ACC112 (cell line): Measurements from ENCODE around the gene BCAR1.

ENCODE experiments used
- H2AFZ ChIP-seq: fragments of 200-600 bp; sonication (generic); one replicate; pipeline ENCODE4 v1.6.0; 2017; ENCODE audit warnings: antibody characterized with exemption, low read length; ENCODE audit not compliant: unreplicated experiment
- H3K27ac ChIP-seq: fragments of 200-600 bp; sonication (generic); 2 replicates; pipeline ENCODE4 v1.5.1; 2014; ENCODE audit warnings: low read depth, mild to moderate bottlenecking, antibody characterized with exemption, low read length, moderate library complexity
- H3K27me3 ChIP-seq: fragments of 200-600 bp; sonication (generic); 2 replicates; pipeline ENCODE4 v1.6.1; 2014; ENCODE audit warnings: mild to moderate bottlenecking, antibody characterized with exemption, low read length, moderate library complexity, mixed read lengths; ENCODE audit not compliant: insufficient read depth
- H3K36me3 ChIP-seq: fragments of 200-600 bp; sonication (generic); 2 replicates; pipeline ENCODE4 v1.6.1; 2016; ENCODE audit warnings: mild to moderate bottlenecking, antibody characterized with exemption, low read length, moderate library complexity, mixed read lengths; ENCODE audit not compliant: insufficient read depth
- H3K4me1 ChIP-seq: fragments of 200-600 bp; sonication (generic); one replicate; pipeline ENCODE4 v1.6.1; 2016; ENCODE audit warnings: low read length, mixed read lengths; ENCODE audit not compliant: insufficient read depth, unreplicated experiment, control insufficient read depth
- H3K4me3 ChIP-seq: fragments of 200-600 bp; sonication (generic); 2 replicates; pipeline ENCODE4 v1.5.1; 2014; ENCODE audit warnings: mild to moderate bottlenecking, low read depth, low read length
- H3K79me2 ChIP-seq: fragments of 200-600 bp; sonication (generic); one replicate; pipeline ENCODE4 v1.6.0; 2016; ENCODE audit warnings: low read length; ENCODE audit not compliant: control insufficient read depth, unreplicated experiment, insufficient read depth

BCAR1 gene

DNA sequence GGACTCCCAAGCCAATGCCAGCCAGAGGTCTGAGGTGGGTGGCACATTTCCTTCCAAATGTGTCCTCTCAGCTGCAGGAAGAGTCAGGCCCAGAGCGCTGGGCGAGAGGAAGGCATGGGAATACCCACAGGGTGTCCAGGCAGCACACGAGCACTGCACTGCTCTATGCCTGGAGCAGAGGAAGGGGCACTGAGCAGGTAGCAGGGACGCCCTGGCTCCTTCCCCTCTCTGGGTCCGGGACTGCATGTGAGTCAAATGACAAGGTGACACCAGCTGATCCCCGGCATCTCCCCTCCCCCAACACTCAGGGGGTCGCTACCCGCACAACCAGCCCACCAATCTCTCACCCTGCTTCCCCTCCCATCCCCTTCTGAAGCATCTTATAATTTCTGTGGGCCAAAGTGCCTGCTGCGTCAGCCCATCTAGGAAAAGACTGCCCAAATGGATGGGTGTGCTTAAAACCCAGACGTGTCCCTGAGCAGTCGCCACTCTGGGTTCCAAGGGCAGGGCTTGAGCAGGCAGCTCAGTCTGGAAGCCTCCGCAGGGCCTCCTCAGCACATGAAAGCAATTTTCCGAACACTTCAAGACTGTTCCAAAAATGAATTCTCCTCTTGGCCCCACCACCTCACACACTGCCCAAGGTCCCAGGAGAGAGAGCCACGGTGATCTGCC is 12.0 kb upstream of the BCAR1 start:
- Histone ChIP-seq H3K36me3 (no peaks in the 10 kb centered on the region), H2AFZ (no peak overlapping the region), H3K4me1 (peaks cover 49% of the 10 kb centered on the region), H3K27me3 (no peaks in the 10 kb centered on the region), H3K79me2 (peaks cover 71% of the 10 kb centered on the region), H3K4me3 (peak overlapping the region; percentile 99), H3K27ac (peak overlapping the region; percentile 82)

DNA sequence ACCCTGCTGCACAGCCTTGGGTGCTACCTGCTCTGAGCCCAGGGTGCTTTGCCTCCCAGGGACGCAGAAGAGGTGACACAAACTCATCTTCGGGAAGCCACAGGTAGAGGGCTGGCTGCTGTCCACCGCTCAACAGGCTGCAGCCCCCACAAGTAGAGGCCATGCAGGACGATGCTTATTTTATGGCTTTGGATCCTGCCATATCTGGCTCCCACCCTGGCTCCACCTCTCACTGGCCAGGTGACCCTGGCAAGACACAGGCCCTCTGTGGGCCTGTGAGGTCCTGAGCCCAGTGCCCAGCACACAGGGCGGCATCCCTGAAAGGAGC is 11.3 kb upstream of the BCAR1 start:
- Histone ChIP-seq H3K79me2 (peaks cover 78% of the 10 kb centered on the region), H3K4me1 (peaks cover 51% of the 10 kb centered on the region), H3K27me3 (no peaks in the 10 kb centered on the region), H3K4me3 (0 out of 2 replicates have a peak overlapping the region, but pooled peaks have one; percentile 99), H3K27ac (no peak overlapping the region), H3K36me3 (no peaks in the 10 kb centered on the region), H2AFZ (no peak overlapping the region)

DNA sequence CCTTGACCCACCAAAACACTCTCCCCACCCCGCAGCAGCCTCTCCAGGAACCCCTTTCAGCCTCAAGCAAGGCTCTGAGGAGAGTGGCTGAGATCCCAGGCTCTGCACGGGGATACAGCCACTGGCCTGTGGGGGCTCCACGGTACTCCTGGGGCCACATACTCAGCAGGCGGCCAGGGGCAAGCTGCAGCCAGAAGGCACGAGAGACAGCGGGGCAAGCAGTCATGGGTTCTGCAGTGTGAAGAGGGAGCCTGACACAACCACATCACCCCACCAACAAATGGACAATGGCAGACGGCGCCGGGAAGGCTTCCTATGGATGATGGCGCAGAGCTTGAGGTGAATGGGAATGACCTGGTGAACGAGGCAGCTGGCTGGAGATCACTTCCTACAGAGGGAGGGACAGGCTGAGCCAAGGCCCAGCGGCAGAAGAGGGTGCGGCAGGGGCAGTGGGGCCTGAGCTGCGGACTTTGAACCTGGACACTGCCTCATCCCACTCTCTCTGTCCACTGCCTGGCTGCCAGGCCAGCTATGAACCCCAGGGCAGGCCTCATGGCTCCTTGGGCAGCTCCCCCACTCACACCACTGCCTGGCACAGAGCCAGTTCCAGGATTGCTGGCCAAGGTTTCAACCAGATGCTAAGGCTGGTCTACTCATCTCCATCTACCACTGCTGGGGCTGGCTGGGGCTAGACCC is 10.8 kb upstream of the BCAR1 start:
- 0 out of 2 replicates have a peak overlapping the region, but pooled peaks have one; percentile 40 for H3K4me3 ChIP-seq
- peaks cover 51% of the 10 kb centered on the region for H3K4me1 ChIP-seq
- no peaks in the 10 kb centered on the region for H3K36me3 ChIP-seq
- no peaks in the 10 kb centered on the region for H3K27me3 ChIP-seq
- no peak overlapping the region for H2AFZ ChIP-seq
- peaks cover 83% of the 10 kb centered on the region for H3K79me2 ChIP-seq
- H3K27ac ChIP-seq = no peak overlapping the region

DNA sequence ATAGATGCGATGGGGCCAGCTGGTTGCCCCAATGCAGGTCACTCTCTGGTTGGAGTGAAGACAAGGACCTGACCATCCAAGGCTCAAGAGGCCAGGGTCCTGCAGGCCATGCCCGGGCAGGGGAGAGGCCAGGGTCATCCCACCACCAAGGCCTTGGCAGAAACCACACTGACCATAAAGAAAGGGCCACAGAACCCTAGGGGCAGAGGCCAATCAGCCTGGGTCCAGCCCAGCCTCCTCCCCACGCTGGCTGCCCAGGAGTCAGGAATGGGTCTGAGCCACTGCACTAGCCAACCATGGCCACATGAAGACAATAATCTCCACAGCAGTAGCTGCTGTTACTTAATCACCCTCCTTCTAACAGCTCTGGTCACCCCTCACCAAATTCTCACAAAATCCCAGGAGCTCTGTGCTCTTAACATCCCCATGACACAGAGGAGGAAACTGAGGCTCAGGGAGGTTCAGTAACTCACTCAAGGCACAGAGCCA is 10.2 kb upstream of the BCAR1 start:
- no peaks in the 10 kb centered on the region for H3K27me3 ChIP-seq
- H3K36me3 ChIP-seq = no peaks in the 10 kb centered on the region
- peaks cover 89% of the 10 kb centered on the region for H3K79me2 ChIP-seq
- no peak overlapping the region for H3K27ac ChIP-seq
- H2AFZ ChIP-seq = no peak overlapping the region
- H3K4me3 ChIP-seq = no peak overlapping the region
- H3K4me1 ChIP-seq = peaks cover 54% of the 10 kb centered on the region

DNA sequence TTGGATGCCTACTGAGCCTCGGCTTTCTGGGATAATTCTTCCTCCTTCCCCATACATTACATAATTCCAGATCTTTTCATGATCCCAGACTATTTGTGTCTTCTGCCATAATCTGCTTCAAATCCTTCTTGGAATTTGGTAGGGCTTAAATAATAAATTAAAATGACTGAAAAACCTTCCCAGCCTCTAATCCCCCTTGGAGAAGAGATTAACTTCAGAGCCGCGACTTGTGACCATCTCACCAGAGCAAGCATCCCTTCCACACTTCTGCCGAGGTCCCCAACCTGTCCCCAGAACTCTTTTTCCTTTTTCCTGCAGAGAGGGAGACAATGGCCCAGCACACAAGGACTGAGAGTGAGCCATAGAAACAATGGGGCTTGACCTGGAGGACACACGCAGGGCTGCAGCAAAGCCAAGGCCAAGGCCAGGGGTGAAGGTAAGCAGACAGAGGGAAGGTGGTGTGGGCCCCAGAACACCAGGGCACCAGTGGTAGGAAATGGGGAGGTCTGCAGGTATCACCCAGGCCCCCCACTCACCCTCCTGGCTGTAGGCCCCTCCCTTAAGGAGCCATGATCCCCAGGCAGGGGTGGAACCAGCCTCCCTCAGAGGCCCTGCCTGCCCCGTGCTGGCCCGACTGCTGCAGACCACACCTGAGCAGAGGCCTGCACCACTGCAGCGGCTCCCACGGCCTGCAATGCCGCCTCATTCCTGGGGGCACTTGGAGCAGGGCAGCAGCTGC is 9.6 kb upstream of the BCAR1 start:
- no peaks in the 10 kb centered on the region for H3K36me3 ChIP-seq
- no peak overlapping the region for H3K27ac ChIP-seq
- H3K27me3 ChIP-seq = no peaks in the 10 kb centered on the region
- peaks cover 95% of the 10 kb centered on the region for H3K79me2 ChIP-seq
- no peak overlapping the region for H2AFZ ChIP-seq
- H3K4me1 ChIP-seq = peaks cover 56% of the 10 kb centered on the region
- no peak overlapping the region for H3K4me3 ChIP-seq

DNA sequence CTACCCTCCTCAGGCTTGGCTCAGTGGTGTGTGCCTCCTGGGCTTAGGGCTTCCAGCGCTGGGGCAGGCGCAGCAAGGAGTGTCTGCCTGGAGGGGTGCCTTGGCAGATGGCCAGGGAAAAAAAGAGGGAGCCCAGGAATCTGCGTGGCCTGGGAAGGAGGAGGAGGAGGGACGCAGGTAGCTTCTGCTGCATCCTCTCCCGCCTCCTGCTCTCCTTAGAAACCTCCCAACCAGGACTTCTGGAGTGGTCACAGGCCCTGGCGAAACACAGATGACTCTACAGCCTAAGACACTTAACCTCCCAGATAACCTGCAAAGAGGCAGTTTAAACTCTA is 7.3 kb upstream of the BCAR1 start:
- peaks cover 70% of the 10 kb centered on the region for H3K4me1 ChIP-seq
- H2AFZ ChIP-seq = no peak overlapping the region
- H3K4me3 ChIP-seq = no peak overlapping the region
- H3K36me3 ChIP-seq = no peaks in the 10 kb centered on the region
- no peaks in the 10 kb centered on the region for H3K27me3 ChIP-seq
- H3K79me2 ChIP-seq = peaks cover 95% of the 10 kb centered on the region
- no peak overlapping the region for H3K27ac ChIP-seq

DNA sequence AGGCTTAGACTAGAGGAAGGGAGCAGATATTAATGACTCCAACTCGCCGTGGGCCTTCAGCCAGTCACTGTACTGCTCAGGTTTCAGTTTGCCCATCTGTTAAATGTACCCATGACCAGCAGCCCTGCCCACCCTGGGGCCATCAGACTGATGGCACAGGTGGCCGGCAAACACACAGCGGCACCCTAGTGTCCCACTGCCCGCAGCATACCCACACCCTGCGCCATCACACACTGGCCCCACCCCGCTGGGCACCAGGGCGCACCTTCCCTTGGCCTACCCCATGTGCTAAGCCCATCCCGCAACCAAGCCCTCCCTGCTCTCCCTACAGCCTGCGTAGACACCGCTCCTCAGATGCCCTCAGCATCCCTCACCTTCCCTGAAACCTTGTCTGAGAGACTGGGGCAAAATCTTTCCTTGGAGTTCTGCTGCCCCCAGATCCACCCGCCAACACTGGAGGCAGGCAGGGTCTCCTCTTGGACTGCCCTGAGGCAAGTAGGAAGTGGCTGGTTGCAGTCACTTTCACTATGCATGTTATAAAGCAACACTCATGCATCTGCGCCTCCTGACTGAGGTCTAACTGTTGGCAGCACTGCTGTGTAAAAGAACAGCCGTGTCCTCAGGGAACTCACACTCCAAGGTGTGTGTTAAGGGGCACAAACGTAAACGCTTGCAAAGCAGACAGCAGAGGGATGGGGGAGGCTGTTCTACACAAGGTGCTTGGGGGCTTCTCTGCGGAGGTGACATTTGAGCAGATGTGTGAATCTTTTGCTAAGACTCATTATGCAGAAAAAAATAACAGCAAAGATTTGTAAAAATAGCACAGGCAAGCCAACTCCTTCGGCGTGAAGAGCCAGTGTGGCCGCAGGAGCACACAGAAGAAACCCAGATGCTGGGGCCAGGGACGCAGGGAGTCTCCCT is 6.7 kb upstream of the BCAR1 start:
- H3K36me3 ChIP-seq = no peaks in the 10 kb centered on the region
- H3K4me3 ChIP-seq = no peak overlapping the region
- no peak overlapping the region for H2AFZ ChIP-seq
- peaks cover 70% of the 10 kb centered on the region for H3K4me1 ChIP-seq
- H3K27me3 ChIP-seq = no peaks in the 10 kb centered on the region
- peaks cover 94% of the 10 kb centered on the region for H3K79me2 ChIP-seq
- H3K27ac ChIP-seq = no peak overlapping the region

DNA sequence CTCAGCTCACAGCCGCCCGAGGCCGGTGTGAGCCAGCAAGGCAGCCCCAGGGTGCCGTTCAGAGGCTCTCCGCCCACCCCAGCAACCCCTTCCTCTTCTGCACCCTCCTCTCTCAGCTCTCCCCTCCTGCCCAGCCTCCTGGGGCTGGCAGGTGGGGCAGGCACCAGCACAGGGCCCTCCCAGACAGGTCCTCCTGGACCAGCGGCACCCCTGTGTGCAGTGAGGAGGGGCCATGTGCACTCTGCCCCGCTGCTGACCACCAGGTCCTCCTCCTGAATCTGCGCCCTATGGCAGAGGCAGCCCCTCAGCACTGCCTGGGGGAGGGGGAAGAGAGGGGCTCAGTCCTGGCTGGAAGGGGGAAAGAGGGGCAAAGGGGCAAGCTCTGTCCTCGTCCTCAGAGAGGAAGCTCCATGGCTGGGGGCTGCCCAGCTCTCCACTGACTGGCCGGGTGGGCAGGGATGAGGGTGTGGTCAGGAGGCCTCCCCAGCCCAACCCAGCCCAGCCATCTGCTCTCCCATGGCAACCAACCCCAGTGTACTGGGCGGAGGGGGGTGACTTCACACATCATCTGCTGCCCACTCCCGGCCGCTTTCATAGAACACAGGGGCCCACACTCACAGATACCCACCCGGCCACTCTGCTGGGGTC is 5.4 kb upstream of the BCAR1 start:
- Histone ChIP-seq H3K4me1 (peaks cover 70% of the 10 kb centered on the region), H3K36me3 (no peaks in the 10 kb centered on the region), H3K4me3 (no peak overlapping the region), H2AFZ (no peak overlapping the region), H3K27ac (peak overlapping the region; percentile 62), H3K27me3 (no peaks in the 10 kb centered on the region), H3K79me2 (peaks cover 94% of the 10 kb centered on the region)

DNA sequence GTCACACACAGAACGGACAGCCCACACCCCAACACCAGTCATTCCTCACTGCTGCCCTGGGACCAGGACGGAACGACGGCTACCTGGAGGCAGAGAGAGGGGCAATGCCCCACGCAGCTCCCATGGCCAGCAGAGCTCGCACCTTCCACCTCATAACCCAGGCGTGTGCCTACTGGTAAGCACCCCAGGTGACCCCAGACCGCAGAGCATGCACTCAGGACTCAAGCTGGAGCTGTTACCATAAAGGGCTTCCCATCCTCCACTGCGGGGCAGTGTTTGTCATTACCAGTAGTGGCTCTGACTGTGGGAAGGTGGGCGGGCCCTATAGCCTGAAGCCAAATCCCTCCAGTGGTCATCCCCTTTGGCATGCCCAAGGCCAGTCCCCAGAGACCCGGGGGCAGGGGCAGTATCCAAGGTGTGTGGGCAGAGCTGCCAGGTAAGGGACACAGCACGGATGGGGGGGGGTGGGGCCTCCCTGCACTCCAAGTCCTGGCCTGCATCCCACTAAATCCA is 4.7 kb upstream of the BCAR1 start:
- H3K79me2 ChIP-seq = peaks cover 90% of the 10 kb centered on the region
- H3K36me3 ChIP-seq = no peaks in the 10 kb centered on the region
- no peaks in the 10 kb centered on the region for H3K27me3 ChIP-seq
- peaks cover 70% of the 10 kb centered on the region for H3K4me1 ChIP-seq
- H2AFZ ChIP-seq = no peak overlapping the region
- H3K4me3 ChIP-seq = no peak overlapping the region
- peak overlapping the region; percentile 62 for H3K27ac ChIP-seq
